Kidney (tissue), 14 donors: ENCODE measurements around the gene ANKRD12. TPM values are rescaled to one million over a fixed set of nuclear protein-coding genes. Genes with fewer than 3 reads are reported as not detected.

ENCODE experiments used
- DNase-seq, 5 donors: peaks; one replicate each; pipeline ENCODE4 v3.0.0-alpha.2; 2013 to 2020
- FAIRE-seq: peaks from 2 replicates; lab custom pipeline; 2012; peaks lifted over from hg19 to GRCh38; lab: Jason Lieb, UNC
- H3K27ac ChIP-seq, 2 donors: one replicate each; pipeline ENCODE4 v1.7.0; 2013; ENCODE audit warnings: low read depth in 2 of 2, low read length in 2 of 2, inconsistent platforms in 1 of 2
- H3K27me3 ChIP-seq: one replicate; pipeline ENCODE4 v1.7.1; 2013; ENCODE audit warnings: low read length, inconsistent platforms; ENCODE audit not compliant: control insufficient read depth, insufficient read depth
- H3K36me3 ChIP-seq, 3 donors: one replicate each; pipeline versions ENCODE4 v1.7.0 to v1.7.1; 2013; ENCODE audit warnings: low read length in 3 of 3, control low read depth in 1 of 3, inconsistent platforms in 1 of 3; ENCODE audit not compliant: insufficient read depth in 3 of 3, control insufficient read depth in 2 of 3
- H3K4me1 ChIP-seq, 3 donors: one replicate each; pipeline versions ENCODE4 v1.7.0 to v1.7.1; 2013; ENCODE audit warnings: low read length in 3 of 3, inconsistent platforms in 1 of 3, low read depth in 1 of 3; ENCODE audit not compliant: control insufficient read depth in 2 of 3, insufficient read depth in 2 of 3
- H3K4me3 ChIP-seq, 3 donors: one replicate each; pipeline versions ENCODE4 v1.7.0 to v1.8.1; 2013; ENCODE audit warnings: low read length in 3 of 3, control low read depth in 1 of 3, inconsistent platforms in 1 of 3
- H3K9ac ChIP-seq, 3 donors: one replicate each; pipeline versions ENCODE4 v1.7.0 to v1.7.1; 2013; ENCODE audit warnings: low read length in 3 of 3, control low read depth in 1 of 3, inconsistent platforms in 1 of 3
- H3K9me3 ChIP-seq, 3 donors: one replicate each; pipeline versions ENCODE4 v1.7.0 to v1.7.1; 2013; ENCODE audit warnings: low read length in 3 of 3, control low read depth in 1 of 3, inconsistent platforms in 1 of 3; ENCODE audit not compliant: control insufficient read depth in 2 of 3, insufficient read depth in 1 of 3
- CTCF ChIP-seq: IDR thresholded peaks from 3 replicates; pipeline ENCODE4 v1.5.1; 2012; ENCODE audit warnings: mild to moderate bottlenecking, moderate library complexity, borderline replicate concordance; ENCODE audit not compliant: insufficient read depth; ENCODE audit errors: extremely low read depth
- intact Hi-C: fragments of 100-400 bp; cut with DNase I; formaldehyde crosslinking; loops from one replicate; pipeline ENCODE4 v1.11.1; 2022
- polyA plus RNA-seq: library from polyadenylated mRNA; stranded (reverse); fragments of 350-450 nt; fragmentation: Illumina TruSeq; extraction: RNeasy Lipid Tissue Mini Kit (QIAGEN cat#74804); gene quantifications from one replicate; pipeline ENCODE4 v1.2.3, GENCODE V29; 2014; ENCODE audit warnings: low read depth, low replicate concordance; ENCODE audit not compliant: insufficient read depth
- total RNA-seq: library from RNA; stranded (reverse); fragmentation: NEBNext Ultra II Directional; extraction: Animal tissue kit (Norgen Biotek cat#: 25700); gene quantifications from one replicate; pipeline ENCODE4 v1.2.1, GENCODE V29; 2021
- donor health status: control.
- donor health status: control.
- donor health status: control.
- donor health status: control.
- donor health status: control.
- donor health status: DM: yes; HTN: yes; CAD: no.
- donor health status: Normal renal cell carcinoma (clear cell type).

The ANKRD12 gene
- total and polyA plus RNA-seq, 2 donors from 2014 or later, result 3.9 to 81.8 TPM

GRCh38 chr18:9193031-9193430 is 56.5 kb downstream of the ANKRD12 start:
- Histone ChIP-seq H3K4me3 (no peak overlapping the region), H3K9ac (no peak overlapping the region), H3K27ac (no peak overlapping the region), H3K27me3 (no peaks in the 10 kb centered on the region), H3K36me3 (peaks cover 0 to 2% (median 0%) of the 10 kb centered on the region in 3 donors), H3K9me3 (no peaks in the 10 kb centered on the region), H3K4me1 (peaks cover 0 to 6% (median 0%) of the 10 kb centered on the region in 3 donors)
- no peak for TF ChIP-seq CTCF
- FAIRE-seq, result no peak
- no peak for DNase-seq
- intact Hi-C loops, result no loop called here

- Histone ChIP-seq H3K27me3 (no peaks in the 10 kb centered on the region), H3K4me3 (no peak overlapping the region), H3K9me3 (no peaks in the 10 kb centered on the region), H3K4me1 (no peaks in the 10 kb centered on the region), H3K9ac (no peak overlapping the region), H3K27ac (no peak overlapping the region), H3K36me3 (peaks cover 0 to 2% (median 0%) of the 10 kb centered on the region in 3 donors)
- TF ChIP-seq CTCF, result no peak
- intact Hi-C loops, result no loop called here
- DNase-seq (no peak), FAIRE-seq (no peak)
These were observed 60.0 kb downstream of the ANKRD12 start for GRCh38 chr18:9196568-9196967.

- peak in 1 of 5 donors; percentile 74 for DNase-seq
- intact Hi-C loops, result no loop called here
- Histone ChIP-seq H3K9me3 (no peaks in the 10 kb centered on the region), H3K36me3 (peaks cover 2 to 5% (median 4%) of the 10 kb centered on the region in 3 donors), H3K9ac (no peak overlapping the region), H3K27me3 (no peaks in the 10 kb centered on the region), H3K27ac (no peak overlapping the region), H3K4me1 (no peaks in the 10 kb centered on the region), H3K4me3 (no peak overlapping the region)
- no peak for TF ChIP-seq CTCF
- FAIRE-seq, result no peak
These were observed 63.1 kb downstream of the ANKRD12 start for GRCh38 chr18:9199681-9200080.

GRCh38 chr18:9201224-9201623 is 64.6 kb downstream of the ANKRD12 start:
- intact Hi-C loops, result no loop called here

More at GRCh38 chr18:9201224-9201623, 64.6 kb downstream of the ANKRD12 start:
- no peaks in the 10 kb centered on the region for H3K27me3 ChIP-seq
- FAIRE-seq (no peak), DNase-seq (no peak)
- H3K9ac ChIP-seq, result no peak overlapping the region
- H3K4me1 ChIP-seq, result no peaks in the 10 kb centered on the region
- TF ChIP-seq CTCF, result no peak
- no peaks in the 10 kb centered on the region for H3K9me3 ChIP-seq
- H3K27ac ChIP-seq, result no peak overlapping the region
- peaks cover 2 to 6% (median 3%) of the 10 kb centered on the region in 3 donors for H3K36me3 ChIP-seq
- no peak overlapping the region for H3K4me3 ChIP-seq
